WTC11 (cell line): ENCODE data around the gene PFDN5. TPM values are rescaled to one million over a fixed set of nuclear protein-coding genes. Genes with fewer than 3 reads are reported as not detected.
A peak's percentile ranks its signal among the peaks of the same experiment; 100 is the strongest.

Experiments used
- ATAC-seq: fragments of 200-7000 bp; cut with Tn5 transposase; 2 replicates; pipeline ENCODE4 v1.10.0; 2021; ENCODE audit warnings: mild to moderate bottlenecking, moderate library complexity
- Bru-seq: library from RNA; stranded (reverse); fragments of 400-500 nt; gene quantifications from one replicate; lab custom pipeline; 2021; lab: Mats Ljungman, UMichigan
- CTCF ChIA-PET: fragments of 300-600 bp; sonication (Branson Sonifier 250); formaldehyde crosslinking; loops from one replicate; lab custom pipeline; 2021; ENCODE audit warnings: antibody characterized with exemption; lab: Charles Lee
- POLR2A ChIA-PET: fragments of 350-600 bp; sonication (Branson Sonifier 250); formaldehyde crosslinking; loops from one replicate; lab custom pipeline; 2021; ENCODE audit warnings: antibody characterized with exemption; lab: Charles Lee
- DNase-seq: peaks from one replicate; pipeline ENCODE4 v3.0.0; 2021; ENCODE audit warnings: low spot score
- H3K27ac Mint-ChIP-seq: 2 replicates; pipeline ENCODE4 v1.8.0; 2021; ENCODE audit warnings: mixed read lengths
- H3K27me3 Mint-ChIP-seq: 2 replicates; pipeline ENCODE4 v1.8.0; 2021; ENCODE audit warnings: low read depth, mild to moderate bottlenecking, moderate library complexity, mixed read lengths
- H3K36me3 Mint-ChIP-seq: 2 replicates; pipeline ENCODE4 v1.8.0; 2021; ENCODE audit warnings: mixed read lengths
- H3K4me1 Mint-ChIP-seq: 2 replicates; pipeline ENCODE4 v1.8.0; 2022; ENCODE audit warnings: mixed read lengths
- H3K4me3 Mint-ChIP-seq: 2 replicates; pipeline ENCODE4 v1.8.0; 2021; ENCODE audit warnings: mild to moderate bottlenecking, moderate library complexity, mixed read lengths
- H3K9me3 Mint-ChIP-seq: 2 replicates; pipeline ENCODE4 v1.8.0; 2021; ENCODE audit warnings: mixed read lengths
- GRHL2 ChIP-seq: fragments of 250-450 bp; sonication (Bioruptor Pico); IDR thresholded peaks from 2 replicates; pipeline ENCODE4 v1.8.0; 2022; ENCODE audit warnings: mild to moderate bottlenecking, moderate library complexity; ENCODE audit not compliant: insufficient replicate concordance, severe bottlenecking
- HMGA2 ChIP-seq: fragments of 250-450 bp; sonication (Bioruptor Pico); IDR thresholded peaks from 2 replicates; pipeline ENCODE4 v1.4.0; 2021; ENCODE audit warnings: mild to moderate bottlenecking, moderate library complexity
- JUN ChIP-seq: sonication (generic); formaldehyde crosslinking; IDR thresholded peaks from 2 replicates; pipeline ENCODE4 v1.8.0; 2023; ENCODE audit warnings: mild to moderate bottlenecking, missing genetic modification reagents
- NFE2L1 ChIP-seq: sonication (generic); formaldehyde crosslinking; IDR thresholded peaks from 2 replicates; pipeline ENCODE4 v1.8.1; 2023; ENCODE audit warnings: missing genetic modification reagents
- NR2C2 ChIP-seq: sonication (generic); formaldehyde crosslinking; IDR thresholded peaks from 2 replicates; pipeline ENCODE4 v1.8.0; 2022; ENCODE audit warnings: mild to moderate bottlenecking, missing genetic modification reagents
- OVOL2 ChIP-seq: fragments of 250-450 bp; sonication (Bioruptor Pico); IDR thresholded peaks from 2 replicates; pipeline ENCODE4 v1.9.0; 2021; ENCODE audit warnings: mild to moderate bottlenecking, borderline replicate concordance
- PRRX2 ChIP-seq: fragments of 250-450 bp; sonication (Bioruptor Pico); IDR thresholded peaks from 2 replicates; pipeline ENCODE4 v1.8.0; 2021; ENCODE audit warnings: mild to moderate bottlenecking
- SOX15 ChIP-seq: fragments of 250-450 bp; sonication (Bioruptor Pico); IDR thresholded peaks from 2 replicates; pipeline ENCODE4 v1.9.0; 2021; ENCODE audit warnings: mild to moderate bottlenecking
- SP1 ChIP-seq: sonication (generic); formaldehyde crosslinking; conservative IDR thresholded peaks from 2 replicates; pipeline ENCODE4 v1.8.1; 2022; ENCODE audit warnings: missing genetic modification reagents
- TP53 ChIP-seq: sonication (generic); formaldehyde crosslinking; IDR thresholded peaks from 2 replicates; pipeline ENCODE4 v1.8.1; 2023; ENCODE audit warnings: mild to moderate bottlenecking, missing genetic modification reagents
- ZNF219 ChIP-seq: sonication (generic); formaldehyde crosslinking; IDR thresholded peaks from 2 replicates; pipeline ENCODE4 v1.8.0; 2023; ENCODE audit warnings: missing genetic modification reagents, mild to moderate bottlenecking, borderline replicate concordance
- long read RNA-seq, 3 experiments: library from RNA in 1 of 3; library from capped mRNA in 1 of 3; library from polyadenylated mRNA in 1 of 3; unstranded in 2 of 3; stranded (forward) in 1 of 3; transcript quantifications; one replicate each; pipeline ENCODE4 v2.0.0, GENCODE V29; 2021
- total RNA-seq: library from RNA; stranded (reverse); gene quantifications from 3 replicates; pipeline ENCODE4 v1.2.3, GENCODE V29; 2021
- TF ChIP-seq, protein P1 (sequence below): fragments of 250-450 bp; sonication (Bioruptor Pico); IDR thresholded peaks from 2 replicates; pipeline ENCODE4 v1.8.0; 2021; ENCODE audit warnings: mild to moderate bottlenecking
- TF ChIP-seq, protein P2 (sequence below): sonication (generic); formaldehyde crosslinking; IDR thresholded peaks from 2 replicates; pipeline ENCODE4 v1.8.1; 2023; ENCODE audit warnings: mild to moderate bottlenecking, missing genetic modification reagents
- TF ChIP-seq, protein P3 (sequence below): fragments of 200-600 bp; IDR thresholded peaks from 2 replicates; pipeline ENCODE4 v1.8.0; 2022; ENCODE audit warnings: antibody characterized with exemption
- TF ChIP-seq, protein P4 (sequence below): sonication (generic); formaldehyde crosslinking; IDR thresholded peaks from 2 replicates; pipeline ENCODE4 v1.8.0; 2023; ENCODE audit warnings: missing genetic modification reagents, mild to moderate bottlenecking, borderline replicate concordance
- TF ChIP-seq, protein P5 (sequence below): sonication (generic); formaldehyde crosslinking; IDR thresholded peaks from 2 replicates; pipeline ENCODE4 v1.8.1; 2023; ENCODE audit warnings: mild to moderate bottlenecking, missing genetic modification reagents, moderate library complexity
- TF ChIP-seq, protein P6 (sequence below): fragments of 250-450 bp; sonication (Bioruptor Pico); IDR thresholded peaks from 2 replicates; pipeline ENCODE4 v1.9.0; 2021; ENCODE audit warnings: mild to moderate bottlenecking, borderline replicate concordance
- TF ChIP-seq, protein P7 (sequence below): sonication (generic); formaldehyde crosslinking; IDR thresholded peaks from 2 replicates; pipeline ENCODE4 v1.8.0; 2022; ENCODE audit warnings: mild to moderate bottlenecking, missing genetic modification reagents

PFDN5 gene
- total RNA-seq (263 to 286 TPM (median 270 TPM) in 3 replicates), Bru-seq, nascent RNA (percentile 95 among the genes with signal in this experiment)
- long read RNA-seq, experiment 1, transcript PFDN5-203 (4 exons, 478 nt): minor isoform, 15 of 203 reads
- long read RNA-seq, experiment 1, transcript PFDN5-214 (6 exons, 847 nt): major isoform, 161 of 203 reads
- long read RNA-seq, experiment 1, partial matches to known transcripts: 3 of 203 reads
- long read RNA-seq, experiment 1, other reads (novel, unspliced or antisense): 17 of 203 reads
- long read RNA-seq, experiment 2, transcript PFDN5-203 (4 exons, 478 nt): minor isoform, 26 of 309 reads
- long read RNA-seq, experiment 2, transcript PFDN5-206 (2 exons, 541 nt): minor isoform, 5 of 309 reads
- long read RNA-seq, experiment 2, transcript PFDN5-214 (6 exons, 847 nt): major isoform, 208 of 309 reads
- long read RNA-seq, experiment 2, partial matches to known transcripts: 5 of 309 reads
- long read RNA-seq, experiment 2, other reads (novel, unspliced or antisense): 56 of 309 reads
- long read RNA-seq, experiment 3, partial matches to known transcripts: 1 of 12 reads
- long read RNA-seq, experiment 3, other reads (novel, unspliced or antisense): 9 of 12 reads

DNA sequence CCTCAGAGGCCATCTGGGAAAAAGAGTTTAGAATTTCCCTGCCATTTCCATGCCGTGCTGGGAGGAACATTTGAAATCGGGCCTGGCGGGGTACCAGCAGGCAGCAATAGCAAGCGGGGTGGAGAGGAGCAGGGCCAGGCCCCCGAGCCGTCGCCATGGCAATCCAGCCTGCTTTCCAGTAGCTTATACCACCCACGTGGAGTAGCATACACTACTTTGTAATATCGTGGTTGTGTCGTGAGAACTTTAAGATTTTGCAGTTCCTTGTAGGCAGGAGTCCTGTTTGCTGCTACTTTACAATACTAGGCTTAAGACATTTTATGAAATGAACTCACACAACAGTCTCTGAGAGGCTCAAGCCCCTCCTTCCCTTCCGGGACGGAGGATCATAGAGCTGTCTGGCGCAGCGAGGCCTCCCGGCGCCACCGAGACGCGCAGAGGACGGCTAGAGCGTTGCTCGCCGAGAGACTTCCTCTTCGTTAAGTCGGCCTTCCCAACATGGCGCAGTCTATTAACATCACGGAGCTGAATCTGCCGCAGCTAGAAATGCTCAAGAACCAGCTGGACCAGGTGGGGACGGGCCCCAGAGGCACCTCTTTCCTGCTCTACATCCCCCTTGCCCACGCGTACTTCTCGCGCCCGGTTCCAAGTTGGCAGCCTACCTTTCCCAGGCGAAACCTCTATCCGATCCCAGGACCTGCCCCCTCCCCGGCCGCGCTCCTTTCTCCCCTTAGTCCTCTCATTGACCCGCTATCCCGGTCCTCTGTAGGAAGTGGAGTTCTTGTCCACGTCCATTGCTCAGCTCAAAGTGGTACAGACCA lies at the start of gene PFDN5:
TSS of gene PFDN5 (plus strand) at position 473 of the 821 bp plus-strand sequence. CDS start at position 499, 26 bp downstream.
- peak; percentile 85 for ATAC-seq
- CTCF ChIA-PET: interaction anchor here (0.7 to 15.2 kb wide), 32 partner anchors 9 to 248 kb away, joined by 3 to 161 read pairs (median 4); partner anchors contain the start of genes AAAS, CSAD, ESPL1 and TARBP2
- Mint-ChIP-seq H3K4me1 (peaks cover 18% of the 10 kb centered on the region), H3K9me3 (no peaks in the 10 kb centered on the region), H3K4me3 (peak within 1 kb of the TSS; percentile 99), H3K27me3 (no peaks in the 10 kb centered on the region), H3K27ac (peak within 1 kb of the TSS; percentile 96), H3K36me3 (peaks cover 33% of the 10 kb centered on the region)
- POLR2A ChIA-PET: interaction anchor here (0.6 to 2.3 kb wide), 8 partner anchors 26 to 136 kb away, joined by 3 to 19 read pairs (median 5); partner anchors contain the start of genes AAAS, CSAD, ESPL1 and SP1
- DNase-seq: peak; percentile 85
- TF ChIP-seq SOX15 (CRISPR knock-in tag) (no peak), NR2C2 (CRISPR knock-in tag) (no peak), TP53 (CRISPR knock-in tag) (no peak), HMGA2 (CRISPR knock-in tag) (no peak), GRHL2 (CRISPR knock-in tag) (no peak), NFE2L1 (CRISPR knock-in tag) (0 out of 2 replicates have a peak, but pooled peaks have one; percentile 10), ZNF219 (CRISPR knock-in tag) (no peak), PRRX2 (no peak), JUN (CRISPR knock-in tag) (no peak), SP1 (CRISPR knock-in tag) (peak; percentile 75), OVOL2 (no peak)
- TF ChIP-seq, protein P1, sequence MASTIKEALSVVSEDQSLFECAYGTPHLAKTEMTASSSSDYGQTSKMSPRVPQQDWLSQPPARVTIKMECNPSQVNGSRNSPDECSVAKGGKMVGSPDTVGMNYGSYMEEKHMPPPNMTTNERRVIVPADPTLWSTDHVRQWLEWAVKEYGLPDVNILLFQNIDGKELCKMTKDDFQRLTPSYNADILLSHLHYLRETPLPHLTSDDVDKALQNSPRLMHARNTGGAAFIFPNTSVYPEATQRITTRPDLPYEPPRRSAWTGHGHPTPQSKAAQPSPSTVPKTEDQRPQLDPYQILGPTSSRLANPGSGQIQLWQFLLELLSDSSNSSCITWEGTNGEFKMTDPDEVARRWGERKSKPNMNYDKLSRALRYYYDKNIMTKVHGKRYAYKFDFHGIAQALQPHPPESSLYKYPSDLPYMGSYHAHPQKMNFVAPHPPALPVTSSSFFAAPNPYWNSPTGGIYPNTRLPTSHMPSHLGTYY (CRISPR knock-in tag): no peak
- TF ChIP-seq, protein P2, sequence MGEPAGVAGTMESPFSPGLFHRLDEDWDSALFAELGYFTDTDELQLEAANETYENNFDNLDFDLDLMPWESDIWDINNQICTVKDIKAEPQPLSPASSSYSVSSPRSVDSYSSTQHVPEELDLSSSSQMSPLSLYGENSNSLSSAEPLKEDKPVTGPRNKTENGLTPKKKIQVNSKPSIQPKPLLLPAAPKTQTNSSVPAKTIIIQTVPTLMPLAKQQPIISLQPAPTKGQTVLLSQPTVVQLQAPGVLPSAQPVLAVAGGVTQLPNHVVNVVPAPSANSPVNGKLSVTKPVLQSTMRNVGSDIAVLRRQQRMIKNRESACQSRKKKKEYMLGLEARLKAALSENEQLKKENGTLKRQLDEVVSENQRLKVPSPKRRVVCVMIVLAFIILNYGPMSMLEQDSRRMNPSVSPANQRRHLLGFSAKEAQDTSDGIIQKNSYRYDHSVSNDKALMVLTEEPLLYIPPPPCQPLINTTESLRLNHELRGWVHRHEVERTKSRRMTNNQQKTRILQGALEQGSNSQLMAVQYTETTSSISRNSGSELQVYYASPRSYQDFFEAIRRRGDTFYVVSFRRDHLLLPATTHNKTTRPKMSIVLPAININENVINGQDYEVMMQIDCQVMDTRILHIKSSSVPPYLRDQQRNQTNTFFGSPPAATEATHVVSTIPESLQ: no peak
- TF ChIP-seq, protein P3, sequence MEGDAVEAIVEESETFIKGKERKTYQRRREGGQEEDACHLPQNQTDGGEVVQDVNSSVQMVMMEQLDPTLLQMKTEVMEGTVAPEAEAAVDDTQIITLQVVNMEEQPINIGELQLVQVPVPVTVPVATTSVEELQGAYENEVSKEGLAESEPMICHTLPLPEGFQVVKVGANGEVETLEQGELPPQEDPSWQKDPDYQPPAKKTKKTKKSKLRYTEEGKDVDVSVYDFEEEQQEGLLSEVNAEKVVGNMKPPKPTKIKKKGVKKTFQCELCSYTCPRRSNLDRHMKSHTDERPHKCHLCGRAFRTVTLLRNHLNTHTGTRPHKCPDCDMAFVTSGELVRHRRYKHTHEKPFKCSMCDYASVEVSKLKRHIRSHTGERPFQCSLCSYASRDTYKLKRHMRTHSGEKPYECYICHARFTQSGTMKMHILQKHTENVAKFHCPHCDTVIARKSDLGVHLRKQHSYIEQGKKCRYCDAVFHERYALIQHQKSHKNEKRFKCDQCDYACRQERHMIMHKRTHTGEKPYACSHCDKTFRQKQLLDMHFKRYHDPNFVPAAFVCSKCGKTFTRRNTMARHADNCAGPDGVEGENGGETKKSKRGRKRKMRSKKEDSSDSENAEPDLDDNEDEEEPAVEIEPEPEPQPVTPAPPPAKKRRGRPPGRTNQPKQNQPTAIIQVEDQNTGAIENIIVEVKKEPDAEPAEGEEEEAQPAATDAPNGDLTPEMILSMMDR: no peak
- TF ChIP-seq, protein P4, sequence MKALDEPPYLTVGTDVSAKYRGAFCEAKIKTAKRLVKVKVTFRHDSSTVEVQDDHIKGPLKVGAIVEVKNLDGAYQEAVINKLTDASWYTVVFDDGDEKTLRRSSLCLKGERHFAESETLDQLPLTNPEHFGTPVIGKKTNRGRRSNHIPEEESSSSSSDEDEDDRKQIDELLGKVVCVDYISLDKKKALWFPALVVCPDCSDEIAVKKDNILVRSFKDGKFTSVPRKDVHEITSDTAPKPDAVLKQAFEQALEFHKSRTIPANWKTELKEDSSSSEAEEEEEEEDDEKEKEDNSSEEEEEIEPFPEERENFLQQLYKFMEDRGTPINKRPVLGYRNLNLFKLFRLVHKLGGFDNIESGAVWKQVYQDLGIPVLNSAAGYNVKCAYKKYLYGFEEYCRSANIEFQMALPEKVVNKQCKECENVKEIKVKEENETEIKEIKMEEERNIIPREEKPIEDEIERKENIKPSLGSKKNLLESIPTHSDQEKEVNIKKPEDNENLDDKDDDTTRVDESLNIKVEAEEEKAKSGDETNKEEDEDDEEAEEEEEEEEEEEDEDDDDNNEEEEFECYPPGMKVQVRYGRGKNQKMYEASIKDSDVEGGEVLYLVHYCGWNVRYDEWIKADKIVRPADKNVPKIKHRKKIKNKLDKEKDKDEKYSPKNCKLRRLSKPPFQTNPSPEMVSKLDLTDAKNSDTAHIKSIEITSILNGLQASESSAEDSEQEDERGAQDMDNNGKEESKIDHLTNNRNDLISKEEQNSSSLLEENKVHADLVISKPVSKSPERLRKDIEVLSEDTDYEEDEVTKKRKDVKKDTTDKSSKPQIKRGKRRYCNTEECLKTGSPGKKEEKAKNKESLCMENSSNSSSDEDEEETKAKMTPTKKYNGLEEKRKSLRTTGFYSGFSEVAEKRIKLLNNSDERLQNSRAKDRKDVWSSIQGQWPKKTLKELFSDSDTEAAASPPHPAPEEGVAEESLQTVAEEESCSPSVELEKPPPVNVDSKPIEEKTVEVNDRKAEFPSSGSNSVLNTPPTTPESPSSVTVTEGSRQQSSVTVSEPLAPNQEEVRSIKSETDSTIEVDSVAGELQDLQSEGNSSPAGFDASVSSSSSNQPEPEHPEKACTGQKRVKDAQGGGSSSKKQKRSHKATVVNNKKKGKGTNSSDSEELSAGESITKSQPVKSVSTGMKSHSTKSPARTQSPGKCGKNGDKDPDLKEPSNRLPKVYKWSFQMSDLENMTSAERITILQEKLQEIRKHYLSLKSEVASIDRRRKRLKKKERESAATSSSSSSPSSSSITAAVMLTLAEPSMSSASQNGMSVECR (CRISPR knock-in tag): peak; percentile 76; the same call in 1 of the 2 replicates
- TF ChIP-seq, protein P5, sequence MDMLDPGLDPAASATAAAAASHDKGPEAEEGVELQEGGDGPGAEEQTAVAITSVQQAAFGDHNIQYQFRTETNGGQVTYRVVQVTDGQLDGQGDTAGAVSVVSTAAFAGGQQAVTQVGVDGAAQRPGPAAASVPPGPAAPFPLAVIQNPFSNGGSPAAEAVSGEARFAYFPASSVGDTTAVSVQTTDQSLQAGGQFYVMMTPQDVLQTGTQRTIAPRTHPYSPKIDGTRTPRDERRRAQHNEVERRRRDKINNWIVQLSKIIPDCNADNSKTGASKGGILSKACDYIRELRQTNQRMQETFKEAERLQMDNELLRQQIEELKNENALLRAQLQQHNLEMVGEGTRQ (CRISPR knock-in tag): no peak
- TF ChIP-seq, protein P6, sequence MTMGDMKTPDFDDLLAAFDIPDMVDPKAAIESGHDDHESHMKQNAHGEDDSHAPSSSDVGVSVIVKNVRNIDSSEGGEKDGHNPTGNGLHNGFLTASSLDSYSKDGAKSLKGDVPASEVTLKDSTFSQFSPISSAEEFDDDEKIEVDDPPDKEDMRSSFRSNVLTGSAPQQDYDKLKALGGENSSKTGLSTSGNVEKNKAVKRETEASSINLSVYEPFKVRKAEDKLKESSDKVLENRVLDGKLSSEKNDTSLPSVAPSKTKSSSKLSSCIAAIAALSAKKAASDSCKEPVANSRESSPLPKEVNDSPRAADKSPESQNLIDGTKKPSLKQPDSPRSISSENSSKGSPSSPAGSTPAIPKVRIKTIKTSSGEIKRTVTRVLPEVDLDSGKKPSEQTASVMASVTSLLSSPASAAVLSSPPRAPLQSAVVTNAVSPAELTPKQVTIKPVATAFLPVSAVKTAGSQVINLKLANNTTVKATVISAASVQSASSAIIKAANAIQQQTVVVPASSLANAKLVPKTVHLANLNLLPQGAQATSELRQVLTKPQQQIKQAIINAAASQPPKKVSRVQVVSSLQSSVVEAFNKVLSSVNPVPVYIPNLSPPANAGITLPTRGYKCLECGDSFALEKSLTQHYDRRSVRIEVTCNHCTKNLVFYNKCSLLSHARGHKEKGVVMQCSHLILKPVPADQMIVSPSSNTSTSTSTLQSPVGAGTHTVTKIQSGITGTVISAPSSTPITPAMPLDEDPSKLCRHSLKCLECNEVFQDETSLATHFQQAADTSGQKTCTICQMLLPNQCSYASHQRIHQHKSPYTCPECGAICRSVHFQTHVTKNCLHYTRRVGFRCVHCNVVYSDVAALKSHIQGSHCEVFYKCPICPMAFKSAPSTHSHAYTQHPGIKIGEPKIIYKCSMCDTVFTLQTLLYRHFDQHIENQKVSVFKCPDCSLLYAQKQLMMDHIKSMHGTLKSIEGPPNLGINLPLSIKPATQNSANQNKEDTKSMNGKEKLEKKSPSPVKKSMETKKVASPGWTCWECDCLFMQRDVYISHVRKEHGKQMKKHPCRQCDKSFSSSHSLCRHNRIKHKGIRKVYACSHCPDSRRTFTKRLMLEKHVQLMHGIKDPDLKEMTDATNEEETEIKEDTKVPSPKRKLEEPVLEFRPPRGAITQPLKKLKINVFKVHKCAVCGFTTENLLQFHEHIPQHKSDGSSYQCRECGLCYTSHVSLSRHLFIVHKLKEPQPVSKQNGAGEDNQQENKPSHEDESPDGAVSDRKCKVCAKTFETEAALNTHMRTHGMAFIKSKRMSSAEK (CRISPR knock-in tag): 0 out of 2 replicates have a peak, but pooled peaks have one; percentile 37
- TF ChIP-seq, protein P7, sequence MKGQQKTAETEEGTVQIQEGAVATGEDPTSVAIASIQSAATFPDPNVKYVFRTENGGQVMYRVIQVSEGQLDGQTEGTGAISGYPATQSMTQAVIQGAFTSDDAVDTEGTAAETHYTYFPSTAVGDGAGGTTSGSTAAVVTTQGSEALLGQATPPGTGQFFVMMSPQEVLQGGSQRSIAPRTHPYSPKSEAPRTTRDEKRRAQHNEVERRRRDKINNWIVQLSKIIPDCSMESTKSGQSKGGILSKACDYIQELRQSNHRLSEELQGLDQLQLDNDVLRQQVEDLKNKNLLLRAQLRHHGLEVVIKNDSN (CRISPR knock-in tag): no peak
